Measurements from ENCODE around the gene TXNIP. TPM values are rescaled to one million over a fixed set of nuclear protein-coding genes. Genes with fewer than 3 reads are reported as not detected.

Gene TXNIP
- total RNA-seq, 2 experiments from 2014 or later = 130 to 134 TPM

DNA sequence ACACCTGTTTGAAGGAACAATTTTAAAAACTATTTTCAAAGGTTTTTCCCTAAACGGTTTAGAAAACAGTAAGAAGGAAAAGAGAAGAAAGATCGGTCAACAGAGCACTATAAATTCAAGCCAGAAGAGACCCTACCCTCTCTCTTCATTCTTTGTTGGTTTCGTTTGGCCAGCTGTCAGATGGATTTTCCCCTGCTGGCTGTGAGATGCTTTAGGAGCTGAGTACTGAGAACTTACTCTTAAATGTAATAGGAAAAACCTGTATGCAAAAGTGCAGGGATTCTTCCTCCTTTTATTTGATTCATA, 1.3 kb upstream of the TXNIP start:
- ATAC-seq (no peak), DNase-seq (no peak)
- CTCF ChIA-PET = interaction anchor here (1.1 to 13.6 kb wide), 3 partner anchors 9 to 19 kb away, joined by 5 to 147 read pairs (median 24); no protein-coding TSS in a partner anchor
- TF ChIP-seq, protein P1, sequence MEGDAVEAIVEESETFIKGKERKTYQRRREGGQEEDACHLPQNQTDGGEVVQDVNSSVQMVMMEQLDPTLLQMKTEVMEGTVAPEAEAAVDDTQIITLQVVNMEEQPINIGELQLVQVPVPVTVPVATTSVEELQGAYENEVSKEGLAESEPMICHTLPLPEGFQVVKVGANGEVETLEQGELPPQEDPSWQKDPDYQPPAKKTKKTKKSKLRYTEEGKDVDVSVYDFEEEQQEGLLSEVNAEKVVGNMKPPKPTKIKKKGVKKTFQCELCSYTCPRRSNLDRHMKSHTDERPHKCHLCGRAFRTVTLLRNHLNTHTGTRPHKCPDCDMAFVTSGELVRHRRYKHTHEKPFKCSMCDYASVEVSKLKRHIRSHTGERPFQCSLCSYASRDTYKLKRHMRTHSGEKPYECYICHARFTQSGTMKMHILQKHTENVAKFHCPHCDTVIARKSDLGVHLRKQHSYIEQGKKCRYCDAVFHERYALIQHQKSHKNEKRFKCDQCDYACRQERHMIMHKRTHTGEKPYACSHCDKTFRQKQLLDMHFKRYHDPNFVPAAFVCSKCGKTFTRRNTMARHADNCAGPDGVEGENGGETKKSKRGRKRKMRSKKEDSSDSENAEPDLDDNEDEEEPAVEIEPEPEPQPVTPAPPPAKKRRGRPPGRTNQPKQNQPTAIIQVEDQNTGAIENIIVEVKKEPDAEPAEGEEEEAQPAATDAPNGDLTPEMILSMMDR (IDR thresholded peaks at IDR 0.05) = no peak
- Mint-ChIP-seq H3K27me3 (no peaks in the 10 kb centered on the region), H3K4me1 (ENCODE audit: low read depth) (peaks cover 56% of the 10 kb centered on the region), H3K36me3 (ENCODE audit: low read depth) (peaks cover 37% of the 10 kb centered on the region), H3K4me3 (peak overlapping the region; percentile 98), H3K27ac (peak overlapping the region; percentile 100), H3K9me3 (no peaks in the 10 kb centered on the region)
- intact Hi-C loops (cut with micrococcal nuclease) = loop anchor here (2.0 kb wide), 1 partner anchor 33 kb away; the partner anchor contains the start of genes ANKRD34A and POLR3GL
- POLR2A ChIA-PET = interaction anchor here (0.8 to 13.3 kb wide), 8 partner anchors 8 to 71 kb away, joined by 3 to 446 read pairs (median 17); partner anchors contain the start of genes ANKRD34A, LIX1L, POLR3GL and RBM8A

DNA sequence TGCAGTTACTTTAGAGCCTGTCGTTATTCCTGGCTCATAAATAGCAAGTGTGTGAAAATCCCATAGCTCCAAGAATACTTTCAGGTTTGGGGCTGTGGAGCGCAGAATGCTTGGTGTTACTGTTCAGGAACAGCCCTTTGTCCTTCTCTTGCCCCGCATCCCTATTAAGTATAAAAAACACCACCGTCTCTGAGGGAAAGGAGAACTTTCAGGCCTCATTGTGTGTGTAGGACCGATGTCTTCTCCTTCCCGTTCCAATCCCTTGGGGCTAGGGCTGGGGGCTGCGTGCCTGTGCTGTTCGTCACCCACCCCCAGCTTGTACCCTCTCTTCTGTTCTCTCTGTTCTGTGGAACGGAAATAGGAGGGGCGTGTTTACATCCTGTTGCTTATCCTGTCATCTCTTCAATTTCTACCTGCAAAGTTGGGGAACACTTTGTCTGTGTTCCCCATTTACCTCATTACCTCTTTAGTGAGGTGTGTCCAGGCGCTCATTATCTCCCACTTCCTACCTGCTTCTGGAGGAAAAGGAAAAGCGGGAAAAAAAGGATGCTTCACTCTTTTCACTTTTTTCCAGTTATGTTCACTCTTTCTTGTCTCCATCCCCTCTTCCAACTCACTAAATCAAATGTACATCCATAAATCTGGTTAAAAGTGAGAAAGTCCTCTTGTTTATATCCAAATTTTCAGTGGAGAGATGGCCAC, 788 bp upstream of the TXNIP start:
- H3K27me3 Mint-ChIP-seq = no peaks in the 10 kb centered on the region
- ATAC-seq (peak; percentile 60), DNase-seq (peak; percentile 75)
- peaks cover 41% of the 10 kb centered on the region for H3K36me3 Mint-ChIP-seq (ENCODE audit: low read depth)
- CTCF ChIA-PET = interaction anchor here (1.1 to 13.6 kb wide), 6 partner anchors 9 to 39 kb away, joined by 3 to 147 read pairs (median 9); no protein-coding TSS in a partner anchor
- H3K4me1 Mint-ChIP-seq (ENCODE audit: low read depth) = peaks cover 61% of the 10 kb centered on the region
- peak overlapping the region; percentile 100 for H3K27ac Mint-ChIP-seq
- H3K4me3 Mint-ChIP-seq = peak overlapping the region; percentile 98
- intact Hi-C loops (cut with micrococcal nuclease) = loop anchor here (2.0 kb wide), 1 partner anchor 32 kb away; the partner anchor contains the start of genes ANKRD34A and POLR3GL
- no peaks in the 10 kb centered on the region for H3K9me3 Mint-ChIP-seq
- TF ChIP-seq, protein P1 (IDR thresholded peaks at IDR 0.05) = no peak
- POLR2A ChIA-PET = interaction anchor here (1.0 to 13.3 kb wide), 14 partner anchors 9 to 138 kb away, joined by 3 to 446 read pairs (median 12); partner anchors contain the start of genes ANKRD34A, LIX1L, PEX11B and PIAS3

DNA sequence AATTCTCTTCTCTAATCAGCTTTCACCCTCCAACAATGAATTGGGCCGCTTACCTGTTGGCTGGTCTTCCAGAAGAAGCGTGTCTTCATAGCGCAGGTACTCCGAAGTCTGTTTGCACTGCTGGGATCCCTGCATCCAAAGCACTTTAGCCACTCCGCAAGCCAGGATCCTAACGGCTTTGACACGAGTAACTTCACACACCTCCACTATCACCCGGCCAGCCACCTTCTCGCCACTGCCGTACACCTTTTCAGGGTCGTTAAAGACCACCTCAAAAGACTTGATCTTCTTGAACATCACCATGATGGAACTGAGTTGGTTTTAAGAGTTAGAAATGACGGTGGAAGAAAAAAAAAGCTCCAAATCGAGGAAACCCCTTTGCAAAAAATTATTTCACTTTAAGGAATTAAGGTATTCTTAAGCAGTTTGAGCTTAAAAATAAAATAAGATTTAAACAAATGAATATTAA, 381 bp downstream of the TXNIP start:
- Mint-ChIP-seq H3K9me3 (no peaks in the 10 kb centered on the region), H3K27me3 (no peaks in the 10 kb centered on the region), H3K4me1 (ENCODE audit: low read depth) (peaks cover 61% of the 10 kb centered on the region), H3K4me3 (peak overlapping the region; percentile 98), H3K27ac (peak overlapping the region; percentile 100), H3K36me3 (ENCODE audit: low read depth) (peaks cover 48% of the 10 kb centered on the region)
- ATAC-seq (no peak), DNase-seq (no peak)
- ChIA-PET POLR2A (interaction anchor here (1.0 to 13.3 kb wide), 16 partner anchors 10 to 137 kb away, joined by 3 to 446 read pairs (median 10); partner anchors contain the start of genes ANKRD34A, LIX1L, PEX11B and PIAS3), CTCF (interaction anchor here (0.6 to 13.6 kb wide), 7 partner anchors 9 to 48 kb away, joined by 3 to 147 read pairs (median 3); no protein-coding TSS in a partner anchor)
- intact Hi-C loops (cut with micrococcal nuclease) = loop anchor here (2.0 kb wide), 1 partner anchor 31 kb away; the partner anchor contains the start of genes ANKRD34A and POLR3GL
- TF ChIP-seq, protein P1 (IDR thresholded peaks at IDR 0.05) = no peak

DNA sequence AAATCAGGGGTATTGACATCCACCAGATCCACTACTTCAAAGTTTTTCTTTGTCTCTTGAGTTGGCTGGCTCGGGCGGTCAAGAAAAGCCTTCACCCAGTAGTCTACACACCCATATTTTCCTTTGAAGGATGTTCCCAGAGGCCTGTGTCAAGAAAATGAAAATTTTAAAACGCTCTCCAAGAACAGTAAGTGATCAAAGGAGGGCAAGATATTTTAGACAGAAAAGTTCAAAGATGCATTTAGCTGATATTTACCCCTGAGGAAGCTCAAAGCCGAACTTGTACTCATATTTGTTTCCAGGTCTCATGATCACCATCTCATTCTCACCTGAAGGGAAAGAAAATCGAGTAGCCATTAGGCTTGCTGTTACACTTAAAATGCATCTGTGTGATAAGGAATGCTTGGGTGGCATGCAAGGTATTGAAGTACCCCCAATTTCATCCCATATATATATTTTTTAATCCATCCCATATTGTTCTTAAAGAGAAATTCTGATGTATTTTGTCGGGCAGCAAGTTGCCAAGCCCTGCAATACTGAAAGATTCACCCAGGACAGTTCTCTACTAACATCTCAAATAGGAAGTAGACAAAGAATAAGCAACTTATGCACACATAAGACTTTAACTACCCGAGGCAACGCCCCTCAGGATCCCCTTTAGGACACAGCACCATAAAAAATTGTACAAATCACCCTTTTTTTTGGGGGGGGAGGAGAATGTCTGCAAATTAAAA, 1.1 kb downstream of the TXNIP start:
- POLR2A ChIA-PET = interaction anchor here (1.0 to 13.3 kb wide), 16 partner anchors 7 to 115 kb away, joined by 3 to 446 read pairs (median 10); partner anchors contain the start of genes ANKRD34A, LIX1L, PEX11B and POLR3GL
- TF ChIP-seq, protein P1 (IDR thresholded peaks at IDR 0.05) = no peak
- H3K4me1 Mint-ChIP-seq (ENCODE audit: low read depth) = peaks cover 68% of the 10 kb centered on the region
- CTCF ChIA-PET = interaction anchor here (2.3 to 13.6 kb wide), 3 partner anchors 12 to 41 kb away, joined by 13 to 147 read pairs (median 24); no protein-coding TSS in a partner anchor
- intact Hi-C loops (cut with micrococcal nuclease) = no loop called here
- DNase-seq (no peak), ATAC-seq (no peak)
- H3K4me3 Mint-ChIP-seq = peak overlapping the region; percentile 98
- H3K9me3 Mint-ChIP-seq = no peaks in the 10 kb centered on the region
- no peaks in the 10 kb centered on the region for H3K27me3 Mint-ChIP-seq
- peak overlapping the region; percentile 100 for H3K27ac Mint-ChIP-seq
- H3K36me3 Mint-ChIP-seq (ENCODE audit: low read depth) = peaks cover 48% of the 10 kb centered on the region
